Naive thymus-derived CD4-positive, alpha-beta T cell (primary cell): Measurements from ENCODE around the gene SIL1. TPM values are rescaled to one million over a fixed set of nuclear protein-coding genes. Genes with fewer than 3 reads are reported as not detected.

Experiments used
- ATAC-seq: fragments of 150-1000 bp; cut with Tn5 transposase; 2 replicates; pipeline ENCODE4 v1.10.0; 2021; ENCODE audit warnings: mild to moderate bottlenecking, moderate library complexity
- CTCF ChIA-PET: fragments of 350-600 bp; sonication (Branson Sonifier 250); formaldehyde crosslinking; loops from one replicate; lab custom pipeline; 2021; ENCODE audit warnings: antibody characterized with exemption; lab: Charles Lee
- POLR2A ChIA-PET: fragments of 350-600 bp; sonication (Branson Sonifier 250); formaldehyde crosslinking; loops from one replicate; lab custom pipeline; 2021; ENCODE audit warnings: antibody characterized with exemption, inconsistent platforms; lab: Charles Lee
- DNase-seq, 9 donors: peaks; one replicate each; pipeline versions ENCODE4 v3.0.0 to v3.0.0-alpha.2; 2020 to 2022; ENCODE audit warnings: mixed read lengths in 1 of 9
- H3K27ac ChIP-seq: one replicate; pipeline ENCODE4 v1.7.0; 2013; ENCODE audit warnings: mild to moderate bottlenecking, low read depth, low read length, moderate library complexity
- H3K27me3 ChIP-seq, 2 donors: one replicate each; pipeline ENCODE4 v1.7.0; 2013; ENCODE audit warnings: low read length in 2 of 2, mild to moderate bottlenecking in 2 of 2, moderate library complexity in 2 of 2; ENCODE audit not compliant: control insufficient read depth in 2 of 2, insufficient read depth in 2 of 2
- H3K36me3 ChIP-seq, 3 experiments: 1 replicate in 2 of 3; 2 replicates in 1 of 3; pipeline ENCODE4 v1.7.0; 2013; ENCODE audit warnings: low read length in 3 of 3, mild to moderate bottlenecking in 3 of 3, moderate library complexity in 1 of 3; ENCODE audit not compliant: insufficient read depth in 3 of 3, control insufficient read depth in 2 of 3
- H3K4me1 ChIP-seq, 2 donors: one replicate each; pipeline ENCODE4 v1.7.0; 2013; ENCODE audit warnings: low read length in 2 of 2, mild to moderate bottlenecking in 2 of 2, moderate library complexity in 1 of 2; ENCODE audit not compliant: control insufficient read depth in 2 of 2, insufficient read depth in 2 of 2
- H3K4me3 ChIP-seq: 2 replicates; pipeline ENCODE4 v1.7.0; 2013; ENCODE audit warnings: mild to moderate bottlenecking, low read length
- H3K9me3 ChIP-seq, 3 experiments: 1 replicate in 2 of 3; 2 replicates in 1 of 3; pipeline ENCODE4 v1.7.0; 2013; ENCODE audit warnings: low read length in 3 of 3; ENCODE audit not compliant: control insufficient read depth in 2 of 3
- H3K27ac Mint-ChIP-seq, 9 donors: one replicate each; pipeline ENCODE4 v1.8.0; 2020 to 2022; ENCODE audit warnings: mixed read lengths in 9 of 9, mild to moderate bottlenecking in 8 of 9, moderate library complexity in 5 of 9, inconsistent platforms in 2 of 9
- H3K27me3 Mint-ChIP-seq, 5 donors: one replicate each; pipeline ENCODE4 v1.8.0; 2021 to 2022; ENCODE audit warnings: mixed read lengths in 5 of 5, mild to moderate bottlenecking in 1 of 5
- H3K36me3 Mint-ChIP-seq, 5 donors: one replicate each; pipeline ENCODE4 v1.8.0; 2020 to 2022; ENCODE audit warnings: mixed read lengths in 5 of 5, mild to moderate bottlenecking in 3 of 5, inconsistent platforms in 1 of 5
- H3K4me1 Mint-ChIP-seq, 7 donors: one replicate each; pipeline ENCODE4 v1.8.0; 2020 to 2022; ENCODE audit warnings: mixed read lengths in 7 of 7, mild to moderate bottlenecking in 3 of 7, inconsistent platforms in 1 of 7
- H3K4me3 Mint-ChIP-seq, 10 donors: one replicate each; pipeline ENCODE4 v1.8.0; 2020 to 2022; ENCODE audit warnings: mild to moderate bottlenecking in 10 of 10, mixed read lengths in 10 of 10, moderate library complexity in 6 of 10, inconsistent platforms in 2 of 10
- H3K9me3 Mint-ChIP-seq, 11 donors: one replicate each; pipeline ENCODE4 v1.8.0; 2020 to 2022; ENCODE audit warnings: mixed read lengths in 11 of 11, mild to moderate bottlenecking in 4 of 11, inconsistent platforms in 1 of 11, moderate library complexity in 1 of 11
- intact Hi-C, 2 donors: fragments of 100-400 bp; cut with micrococcal nuclease; formaldehyde crosslinking; loops; one replicate each; pipeline ENCODE4 v1.15.1; 2023
- polyA plus RNA-seq, 2 donors: library from polyadenylated mRNA; unstranded; fragments of 300-500 nt; fragmentation: Illumina TruSeq; gene quantifications; one replicate each; pipeline ENCODE4 v1.2.3, GENCODE V29; 2021
- total RNA-seq, 6 experiments: library from RNA in 5 of 6; stranded (reverse) in 5 of 6; gene quantifications; 1 replicate in 5 of 6; 2 replicates in 1 of 6; pipeline ENCODE4 v1.2.3 and lab custom pipeline; 2021 to 2026

The SIL1 gene
- total and polyA plus RNA-seq, 7 experiments from 2014 or later, result 10.6 to 27.1 (median 17.9) TPM

DNA sequence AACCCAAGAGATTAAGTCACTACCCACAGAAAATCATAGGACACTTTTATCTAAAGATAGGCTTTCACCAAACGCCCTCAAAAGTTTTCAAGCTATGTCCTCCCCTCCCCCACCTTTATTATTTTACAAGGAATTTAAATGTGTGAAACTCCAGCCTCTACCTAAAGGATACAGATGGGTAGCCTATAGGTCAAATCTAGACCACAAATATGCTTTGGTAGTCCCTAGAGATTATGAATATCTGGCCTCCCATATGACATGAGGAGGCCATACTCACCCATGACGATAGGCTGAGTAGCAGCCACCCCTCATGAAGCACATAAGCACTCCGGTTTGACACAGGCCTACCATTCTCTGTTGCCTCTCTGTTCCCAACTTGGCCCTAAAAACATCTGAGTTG is 11.9 kb downstream of the SIL1 start:
- H3K27ac ChIP-seq, result no peak overlapping the region
- no peak overlapping the region for H3K4me3 Mint-ChIP-seq
- peaks cover 4 to 23% (median 11%) of the 10 kb centered on the region in 7 donors for H3K4me1 Mint-ChIP-seq
- H3K27ac Mint-ChIP-seq, result no peak overlapping the region
- intact Hi-C loops, result no loop called here
- no peak overlapping the region for H3K4me3 ChIP-seq
- H3K27me3 Mint-ChIP-seq, result no peaks in the 10 kb centered on the region
- ATAC-seq (no peak), DNase-seq (no peak)
- no peaks in the 10 kb centered on the region for H3K9me3 ChIP-seq
- H3K36me3 ChIP-seq, result no peaks in the 10 kb centered on the region
- H3K27me3 ChIP-seq, result no peaks in the 10 kb centered on the region
- POLR2A ChIA-PET, result no interaction called here
- H3K9me3 Mint-ChIP-seq, result no peaks in the 10 kb centered on the region
- no peaks in the 10 kb centered on the region for H3K4me1 ChIP-seq
- H3K36me3 Mint-ChIP-seq, result peaks cover 4 to 34% (median 17%) of the 10 kb centered on the region in 5 donors
- CTCF ChIA-PET, result no interaction called here

- ChIA-PET CTCF (no interaction called here), POLR2A (no interaction called here)
- Histone ChIP-seq H3K27ac (no peak overlapping the region), H3K4me3 (no peak overlapping the region), H3K4me1 (no peaks in the 10 kb centered on the region), H3K27me3 (no peaks in the 10 kb centered on the region), H3K9me3 (no peaks in the 10 kb centered on the region), H3K36me3 (no peaks in the 10 kb centered on the region)
- intact Hi-C loops, result no loop called here
- Mint-ChIP-seq H3K27ac (no peak overlapping the region), H3K36me3 (peaks cover 4 to 34% (median 17%) of the 10 kb centered on the region in 5 donors), H3K9me3 (no peaks in the 10 kb centered on the region), H3K27me3 (no peaks in the 10 kb centered on the region), H3K4me1 (peaks cover 4 to 23% (median 12%) of the 10 kb centered on the region in 7 donors), H3K4me3 (no peak overlapping the region)
- DNase-seq (no peak), ATAC-seq (no peak)
Measured at GRCh38 chr5:139185589-139185988, 12.6 kb downstream of the SIL1 start.

- DNase-seq (no peak), ATAC-seq (no peak)
- H3K4me3 Mint-ChIP-seq, result no peak overlapping the region
- H3K27ac Mint-ChIP-seq, result no peak overlapping the region
- H3K4me1 Mint-ChIP-seq, result peaks cover 10 to 24% (median 16%) of the 10 kb centered on the region in 7 donors
- intact Hi-C loops, result no loop called here
- Histone ChIP-seq H3K4me1 (no peaks in the 10 kb centered on the region), H3K9me3 (no peaks in the 10 kb centered on the region), H3K36me3 (no peaks in the 10 kb centered on the region), H3K4me3 (no peak overlapping the region), H3K27ac (no peak overlapping the region), H3K27me3 (no peaks in the 10 kb centered on the region)
- POLR2A ChIA-PET, result no interaction called here
- peaks cover 2 to 35% (median 15%) of the 10 kb centered on the region in 5 donors for H3K36me3 Mint-ChIP-seq
- CTCF ChIA-PET, result no interaction called here
- no peaks in the 10 kb centered on the region for H3K9me3 Mint-ChIP-seq
- no peaks in the 10 kb centered on the region for H3K27me3 Mint-ChIP-seq
Measured at GRCh38 chr5:139183502-139183901, 14.7 kb downstream of the SIL1 start.

DNA sequence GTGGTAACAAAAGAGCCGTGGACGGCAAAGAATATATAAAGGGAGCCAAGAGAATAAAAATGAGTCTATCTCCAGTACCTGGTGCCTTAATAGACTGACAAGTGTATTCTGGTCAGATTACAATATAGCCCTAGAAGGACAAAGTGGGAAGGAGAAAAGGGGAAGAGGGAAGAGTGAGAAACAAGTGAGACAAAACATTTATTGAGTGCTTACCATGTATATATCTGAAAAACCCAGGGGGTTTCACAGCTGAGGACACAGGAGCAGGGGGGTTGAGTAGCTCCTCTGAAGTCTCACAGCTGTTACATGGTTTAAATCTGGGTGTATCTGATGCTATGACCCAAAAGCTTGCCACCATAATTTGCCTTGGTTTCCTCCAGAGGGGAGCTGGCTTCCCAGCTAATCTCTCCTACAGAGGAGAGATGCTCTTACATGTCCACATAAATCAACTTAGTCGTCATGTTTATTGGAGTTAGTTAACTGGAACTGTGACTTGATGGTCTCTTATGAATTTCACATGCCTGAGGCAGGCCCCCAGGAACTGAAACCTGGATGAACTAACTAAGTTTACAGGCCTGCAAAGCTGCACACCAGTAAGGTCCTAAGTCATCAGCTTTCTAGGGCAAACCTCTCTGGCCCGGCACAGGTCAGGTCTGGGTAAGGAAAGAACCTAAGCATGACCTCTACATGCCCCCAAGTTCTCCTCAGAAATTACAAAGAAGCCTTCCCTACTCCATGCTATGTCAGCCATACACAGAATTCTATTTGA is 15.5 kb downstream of the SIL1 start:
- intact Hi-C loops, result no loop called here
- Histone ChIP-seq H3K4me1 (no peaks in the 10 kb centered on the region), H3K27me3 (no peaks in the 10 kb centered on the region), H3K4me3 (no peak overlapping the region), H3K27ac (no peak overlapping the region), H3K36me3 (no peaks in the 10 kb centered on the region), H3K9me3 (no peaks in the 10 kb centered on the region)
- peaks cover 0 to 32% (median 15%) of the 10 kb centered on the region in 5 donors for H3K36me3 Mint-ChIP-seq
- CTCF ChIA-PET, result no interaction called here
- DNase-seq, result no peak
- H3K27me3 Mint-ChIP-seq, result no peaks in the 10 kb centered on the region
- no peak overlapping the region for H3K4me3 Mint-ChIP-seq
- peaks cover 15 to 27% (median 16%) of the 10 kb centered on the region in 7 donors for H3K4me1 Mint-ChIP-seq
- POLR2A ChIA-PET, result no interaction called here
- no peak for ATAC-seq
- no peaks in the 10 kb centered on the region for H3K9me3 Mint-ChIP-seq
- no peak overlapping the region for H3K27ac Mint-ChIP-seq

DNA sequence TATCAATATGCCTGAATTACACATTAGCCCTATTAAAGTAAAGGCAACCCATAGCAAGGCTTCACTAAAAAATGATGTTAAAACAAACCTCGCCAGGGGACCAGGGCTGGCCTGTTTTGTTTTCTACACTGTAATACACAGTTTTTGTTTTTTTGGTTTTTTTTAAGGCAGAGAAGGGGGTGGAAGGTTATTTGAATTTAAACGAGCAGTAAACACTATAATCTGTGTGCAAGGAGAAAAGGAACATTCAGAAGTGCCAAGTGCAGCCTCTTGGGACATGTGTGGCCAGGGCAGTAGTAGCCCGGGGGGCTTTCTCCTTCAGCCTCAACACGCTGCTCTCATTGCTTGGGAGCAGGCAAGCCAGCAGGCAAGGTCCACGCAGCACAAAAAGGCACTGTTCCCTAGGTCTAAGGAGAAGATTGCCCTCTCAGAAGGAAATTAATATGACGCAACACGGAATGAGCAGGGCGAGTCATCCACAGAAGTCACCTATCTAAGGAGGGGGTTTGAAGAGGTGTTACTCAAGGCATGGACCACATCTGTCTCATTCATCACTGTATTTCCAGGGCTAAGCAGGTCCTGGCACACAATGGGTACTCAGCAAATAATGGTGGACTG is 16.2 kb downstream of the SIL1 start:
- H3K4me1 Mint-ChIP-seq, result peaks cover 15 to 27% (median 16%) of the 10 kb centered on the region in 7 donors
- Histone ChIP-seq H3K4me1 (no peaks in the 10 kb centered on the region), H3K27me3 (no peaks in the 10 kb centered on the region), H3K9me3 (no peaks in the 10 kb centered on the region), H3K4me3 (no peak overlapping the region), H3K36me3 (no peaks in the 10 kb centered on the region), H3K27ac (no peak overlapping the region)
- ATAC-seq (no peak), DNase-seq (no peak)
- ChIA-PET POLR2A (no interaction called here), CTCF (no interaction called here)
- H3K27ac Mint-ChIP-seq, result no peak overlapping the region
- H3K27me3 Mint-ChIP-seq, result no peaks in the 10 kb centered on the region
- no peak overlapping the region for H3K4me3 Mint-ChIP-seq
- H3K9me3 Mint-ChIP-seq, result no peaks in the 10 kb centered on the region
- intact Hi-C loops, result no loop called here
- peaks cover 0 to 26% (median 12%) of the 10 kb centered on the region in 5 donors for H3K36me3 Mint-ChIP-seq

GRCh38 chr5:139181322-139181730 is 16.8 kb downstream of the SIL1 start:
- no peak overlapping the region for H3K4me3 ChIP-seq
- H3K4me3 Mint-ChIP-seq, result no peak overlapping the region
- DNase-seq (no peak), ATAC-seq (no peak)
- H3K4me1 Mint-ChIP-seq, result peaks cover 14 to 27% (median 15%) of the 10 kb centered on the region in 7 donors
- no peaks in the 10 kb centered on the region for H3K27me3 ChIP-seq
- intact Hi-C loops, result no loop called here
- POLR2A ChIA-PET, result no interaction called here
- no peaks in the 10 kb centered on the region for H3K9me3 ChIP-seq
- H3K36me3 Mint-ChIP-seq, result peaks cover 0 to 23% (median 6%) of the 10 kb centered on the region in 5 donors
- no peak overlapping the region for H3K27ac Mint-ChIP-seq
- no peaks in the 10 kb centered on the region for H3K27me3 Mint-ChIP-seq
- H3K36me3 ChIP-seq, result no peaks in the 10 kb centered on the region
- H3K27ac ChIP-seq, result no peak overlapping the region
- peaks cover 0 to 2% (median 0%) of the 10 kb centered on the region in 11 donors for H3K9me3 Mint-ChIP-seq
- no peaks in the 10 kb centered on the region for H3K4me1 ChIP-seq
- CTCF ChIA-PET, result no interaction called here
